Adipocyte (in vitro differentiated cells): Measurements from ENCODE around the gene ACSBG1.

Experiments used
- DNase-seq: peaks from one replicate; pipeline ENCODE4 v3.0.0-alpha.2; 2015; ENCODE audit warnings: low read depth
- H3K27me3 ChIP-seq: replicated peaks from 2 replicates; pipeline ENCODE4 v1.7.0; 2013; ENCODE audit warnings: mild to moderate bottlenecking, low read length, moderate library complexity; ENCODE audit not compliant: control insufficient read depth, insufficient read depth
- H3K36me3 ChIP-seq: 2 replicates; pipeline ENCODE4 v1.7.0; 2013; ENCODE audit warnings: low read length, mild to moderate bottlenecking, moderate library complexity; ENCODE audit not compliant: control insufficient read depth, insufficient read depth, severe bottlenecking
- H3K4me1 ChIP-seq: 2 replicates; pipeline ENCODE4 v1.7.0; 2013; ENCODE audit warnings: mild to moderate bottlenecking, low read length, moderate library complexity; ENCODE audit not compliant: control insufficient read depth, insufficient read depth
- H3K4me3 ChIP-seq: 2 replicates; pipeline ENCODE4 v1.7.0; 2013; ENCODE audit warnings: mild to moderate bottlenecking, low read length, moderate library complexity
- H3K9ac ChIP-seq: 2 replicates; pipeline ENCODE4 v1.7.0; 2013; ENCODE audit warnings: mild to moderate bottlenecking, low read length, moderate library complexity
- H3K9me3 ChIP-seq: 2 replicates; pipeline ENCODE4 v1.7.0; 2013; ENCODE audit warnings: mild to moderate bottlenecking, low read length, moderate library complexity; ENCODE audit not compliant: control insufficient read depth

The ACSBG1 gene

DNA sequence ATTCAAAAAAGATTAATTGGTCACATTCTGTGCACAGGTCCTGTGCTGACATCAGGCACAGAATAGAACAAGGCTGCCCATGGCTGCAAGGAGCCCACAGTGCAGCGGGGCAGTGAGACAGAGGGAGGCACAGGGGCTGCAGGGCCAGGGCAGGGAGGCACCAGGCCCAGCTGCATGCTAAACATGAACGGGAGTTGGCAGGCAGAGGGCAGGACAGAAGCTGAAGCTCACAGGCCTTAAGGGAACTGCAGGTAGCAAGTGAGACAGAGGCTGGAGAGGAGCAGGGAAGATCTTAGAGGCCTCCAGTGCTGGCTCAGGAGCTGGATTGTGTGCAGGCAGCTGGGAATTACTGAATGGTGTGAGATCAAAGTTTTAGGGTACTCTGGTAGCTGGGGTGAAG is 59.0 kb downstream of the ACSBG1 start:
- Histone ChIP-seq H3K4me3 (no peak overlapping the region), H3K9ac (no peak overlapping the region), H3K27me3 (peaks cover 10% of the 10 kb centered on the region), H3K36me3 (peaks cover 25% of the 10 kb centered on the region), H3K4me1 (no peaks in the 10 kb centered on the region), H3K9me3 (peaks cover 4% of the 10 kb centered on the region)
- DNase-seq, result no peak

- peaks cover 34% of the 10 kb centered on the region for H3K36me3 ChIP-seq
- H3K4me3 ChIP-seq, result no peak overlapping the region
- H3K4me1 ChIP-seq, result no peaks in the 10 kb centered on the region
- H3K9me3 ChIP-seq, result peaks cover 4% of the 10 kb centered on the region
- DNase-seq, result no peak
- no peak overlapping the region for H3K9ac ChIP-seq
- peaks cover 10% of the 10 kb centered on the region for H3K27me3 ChIP-seq
Observed at GRCh38 chr15:78174401-78174800, 60.0 kb downstream of the ACSBG1 start.

DNA sequence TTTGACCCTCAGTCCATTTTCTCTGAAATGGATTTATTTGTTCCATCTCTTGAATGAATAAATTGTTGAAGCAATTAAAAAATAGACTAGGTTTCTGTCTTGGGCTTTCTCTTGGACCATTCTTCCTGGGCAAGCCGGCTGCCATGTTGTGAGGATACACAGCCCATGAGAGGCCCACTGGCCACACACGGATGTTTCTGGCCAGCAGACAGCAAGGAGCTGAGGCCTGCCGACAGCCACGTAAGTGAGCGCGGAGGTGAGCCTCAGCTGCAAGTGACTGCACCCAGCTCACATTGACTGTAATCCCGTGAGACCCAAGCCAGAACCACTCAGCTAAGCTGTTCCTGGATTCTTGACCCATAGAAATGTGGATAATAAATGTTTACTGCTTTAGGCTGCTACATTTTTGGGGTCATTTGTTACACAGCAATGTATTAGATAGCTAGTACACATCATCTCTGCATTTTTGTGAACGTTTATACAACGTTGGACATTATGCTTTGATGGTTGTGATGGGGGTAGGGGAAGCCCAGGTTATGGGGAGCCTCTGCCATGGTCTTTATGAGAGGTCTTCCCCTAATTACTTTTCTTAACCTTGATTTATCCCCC is 62.4 kb downstream of the ACSBG1 start:
- Histone ChIP-seq H3K9ac (no peak overlapping the region), H3K4me1 (no peaks in the 10 kb centered on the region), H3K27me3 (no peaks in the 10 kb centered on the region), H3K36me3 (peaks cover 56% of the 10 kb centered on the region), H3K4me3 (no peak overlapping the region), H3K9me3 (peaks cover 4% of the 10 kb centered on the region)
- no peak for DNase-seq

GRCh38 chr15:78170848-78171773 is 63.3 kb downstream of the ACSBG1 start:
- no peaks in the 10 kb centered on the region for H3K4me1 ChIP-seq
- H3K4me3 ChIP-seq, result no peak overlapping the region
- peaks cover 4% of the 10 kb centered on the region for H3K9me3 ChIP-seq
- H3K9ac ChIP-seq, result no peak overlapping the region
- no peaks in the 10 kb centered on the region for H3K27me3 ChIP-seq
- no peak for DNase-seq
- H3K36me3 ChIP-seq, result peaks cover 64% of the 10 kb centered on the region

DNA sequence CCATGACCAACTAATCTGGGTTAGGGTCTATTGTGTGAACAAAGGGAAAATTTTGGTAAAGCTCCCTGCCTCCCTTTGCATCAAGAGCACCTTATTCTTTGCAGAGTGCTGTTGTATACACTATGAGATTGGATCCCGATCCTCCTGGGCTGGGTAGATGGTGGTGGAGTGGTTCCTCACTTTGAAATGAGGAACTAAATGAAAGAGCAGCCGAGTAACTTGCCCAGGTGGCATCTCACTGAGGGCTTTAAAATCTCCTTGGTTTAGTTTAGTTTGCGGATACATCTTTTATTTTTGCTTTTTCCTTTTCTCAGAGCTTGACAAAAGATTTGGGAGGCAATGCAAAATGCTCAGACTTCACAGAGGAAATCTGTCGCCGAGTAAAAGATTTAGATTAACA is 65.8 kb downstream of the ACSBG1 start:
- H3K36me3 ChIP-seq, result peaks cover 88% of the 10 kb centered on the region
- no peak overlapping the region for H3K4me3 ChIP-seq
- DNase-seq, result no peak
- H3K4me1 ChIP-seq, result no peaks in the 10 kb centered on the region
- H3K9me3 ChIP-seq, result peaks cover 4% of the 10 kb centered on the region
- no peak overlapping the region for H3K9ac ChIP-seq
- H3K27me3 ChIP-seq, result no peaks in the 10 kb centered on the region

GRCh38 chr15:78167227-78167888 is 67.0 kb downstream of the ACSBG1 start:
- H3K27me3 ChIP-seq, result no peaks in the 10 kb centered on the region
- no peak overlapping the region for H3K9ac ChIP-seq
- peaks cover 96% of the 10 kb centered on the region for H3K36me3 ChIP-seq

GRCh38 chr15:78164010-78164409 is 70.4 kb downstream of the ACSBG1 start:
- Histone ChIP-seq H3K36me3 (peaks cover 96% of the 10 kb centered on the region), H3K4me3 (no peak overlapping the region), H3K9ac (no peak overlapping the region), H3K4me1 (no peaks in the 10 kb centered on the region), H3K27me3 (no peaks in the 10 kb centered on the region), H3K9me3 (no peaks in the 10 kb centered on the region)
- no peak for DNase-seq

More at GRCh38 chr15:78167227-78167888, 67.0 kb downstream of the ACSBG1 start:
- Histone ChIP-seq H3K9me3 (peaks cover 4% of the 10 kb centered on the region), H3K4me1 (no peaks in the 10 kb centered on the region), H3K4me3 (no peak overlapping the region)
- DNase-seq, result no peak

GRCh38 chr15:78162038-78162437 is 72.3 kb downstream of the ACSBG1 start:
- peaks cover 93% of the 10 kb centered on the region for H3K36me3 ChIP-seq
- H3K9me3 ChIP-seq, result no peaks in the 10 kb centered on the region
- no peak overlapping the region for H3K9ac ChIP-seq
- peaks cover 6% of the 10 kb centered on the region for H3K4me1 ChIP-seq
- H3K27me3 ChIP-seq, result no peaks in the 10 kb centered on the region
- no peak overlapping the region for H3K4me3 ChIP-seq
- no peak for DNase-seq

DNA sequence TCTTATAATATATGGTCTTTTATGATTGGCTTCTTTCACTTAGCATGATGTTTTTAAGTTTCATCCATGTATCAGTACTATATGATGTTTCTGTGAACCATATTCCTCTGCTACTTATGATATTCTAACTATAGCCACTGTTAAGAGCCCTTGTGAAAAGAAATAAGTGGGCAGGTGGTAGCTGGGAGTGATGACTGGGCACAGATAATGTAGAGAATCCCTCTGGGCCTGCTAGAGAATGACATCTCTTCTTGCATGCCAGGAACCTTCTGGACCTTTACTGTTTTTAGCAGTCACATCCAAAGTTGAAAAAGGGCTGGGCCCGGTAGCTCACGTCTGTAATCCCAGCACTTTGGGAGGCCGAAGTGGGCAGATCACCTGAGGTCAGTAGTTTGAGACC is 75.0 kb downstream of the ACSBG1 start:
- Histone ChIP-seq H3K4me1 (peaks cover 33% of the 10 kb centered on the region), H3K9me3 (no peaks in the 10 kb centered on the region), H3K36me3 (peaks cover 69% of the 10 kb centered on the region), H3K4me3 (no peak overlapping the region), H3K27me3 (no peaks in the 10 kb centered on the region), H3K9ac (no peak overlapping the region)
- no peak for DNase-seq

DNA sequence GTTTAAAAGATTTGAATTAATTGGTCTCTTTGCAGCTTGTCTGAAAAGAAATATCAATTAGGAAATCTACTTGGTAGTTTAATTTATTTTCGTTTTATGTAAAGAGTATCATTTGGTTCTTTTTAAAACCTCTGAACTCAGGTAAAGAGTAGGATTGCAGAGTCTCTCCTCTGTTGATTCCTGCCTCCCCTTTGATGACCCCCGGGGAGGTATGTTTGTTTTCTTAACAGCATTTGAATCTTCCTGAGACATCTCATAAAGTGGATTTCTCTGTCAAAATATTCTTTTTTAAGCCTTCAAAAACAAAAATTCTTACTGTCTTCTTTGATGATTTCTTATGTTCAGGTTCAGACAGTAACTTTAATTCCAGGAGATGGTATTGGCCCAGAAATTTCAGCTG is 77.2 kb downstream of the ACSBG1 start:
- H3K27me3 ChIP-seq, result no peaks in the 10 kb centered on the region
- H3K36me3 ChIP-seq, result peaks cover 47% of the 10 kb centered on the region
- H3K4me3 ChIP-seq, result no peak overlapping the region
- H3K9ac ChIP-seq, result no peak overlapping the region
- peaks cover 35% of the 10 kb centered on the region for H3K4me1 ChIP-seq
- no peaks in the 10 kb centered on the region for H3K9me3 ChIP-seq
- no peak for DNase-seq

- peaks cover 42% of the 10 kb centered on the region for H3K36me3 ChIP-seq
- peak overlapping the region; percentile 53 for H3K9ac ChIP-seq
- H3K9me3 ChIP-seq, result no peaks in the 10 kb centered on the region
- no peak overlapping the region for H3K4me3 ChIP-seq
- H3K4me1 ChIP-seq, result peaks cover 35% of the 10 kb centered on the region
- H3K27me3 ChIP-seq, result no peaks in the 10 kb centered on the region
- DNase-seq, result peak; percentile 10
Observed at GRCh38 chr15:78156653-78157052, 77.7 kb downstream of the ACSBG1 start.
